Hepatocyte (in vitro differentiated cells): ENCODE data around the gene TP63. TPM values are rescaled to one million over a fixed set of nuclear protein-coding genes. Genes with fewer than 3 reads are reported as not detected.

Experiments used
- DNase-seq: peaks from one replicate; pipeline ENCODE4 v3.0.0-alpha.2; 2016; ENCODE audit warnings: low spot score
- H2AFZ ChIP-seq: fragments of 200-600 bp; sonication (generic); 2 replicates; pipeline ENCODE4 v1.6.0; 2016; ENCODE audit warnings: antibody characterized with exemption, mild to moderate bottlenecking
- H3K27ac ChIP-seq: fragments of 200-600 bp; sonication (generic); 2 replicates; pipeline ENCODE4 v1.5.1; 2016; ENCODE audit warnings: mild to moderate bottlenecking
- H3K27me3 ChIP-seq: fragments of 200-600 bp; sonication (generic); 2 replicates; pipeline ENCODE4 v1.6.1; 2016
- H3K36me3 ChIP-seq: fragments of 200-600 bp; sonication (generic); replicated peaks from 2 replicates; pipeline ENCODE4 v1.5.1; 2016; ENCODE audit warnings: low read depth; ENCODE audit not compliant: insufficient read depth
- H3K4me1 ChIP-seq: fragments of 200-600 bp; sonication (generic); 2 replicates; pipeline ENCODE4 v1.5.1; 2016; ENCODE audit warnings: mild to moderate bottlenecking, moderate library complexity; ENCODE audit not compliant: insufficient read depth
- H3K4me2 ChIP-seq: fragments of 200-600 bp; sonication (generic); 2 replicates; pipeline ENCODE4 v1.6.0; 2016
- H3K4me3 ChIP-seq: fragments of 200-600 bp; sonication (generic); 2 replicates; pipeline ENCODE4 v1.5.1; 2016; ENCODE audit warnings: mild to moderate bottlenecking
- H3K79me2 ChIP-seq: fragments of 200-600 bp; sonication (generic); 2 replicates; pipeline ENCODE4 v1.6.0; 2017; ENCODE audit warnings: mild to moderate bottlenecking
- H3K9me2 ChIP-seq: fragments of 200-600 bp; sonication (generic); replicated peaks from 2 replicates; pipeline ENCODE4 v1.6.0; 2017; ENCODE audit warnings: mild to moderate bottlenecking; ENCODE audit not compliant: insufficient read depth
- H3K9me3 ChIP-seq: fragments of 200-600 bp; sonication (generic); 2 replicates; pipeline ENCODE4 v1.5.1; 2016; ENCODE audit warnings: low read depth, mild to moderate bottlenecking
- H4K20me1 ChIP-seq: fragments of 200-600 bp; sonication (generic); 2 replicates; pipeline ENCODE4 v1.6.0; 2016; ENCODE audit warnings: mild to moderate bottlenecking; ENCODE audit not compliant: insufficient read depth, poor library complexity, severe bottlenecking
- CTCF ChIP-seq: fragments of 200-600 bp; sonication (generic); IDR thresholded peaks from 2 replicates; pipeline ENCODE4 v1.5.1; 2016; ENCODE audit warnings: antibody characterized with exemption, mild to moderate bottlenecking; ENCODE audit not compliant: poor library complexity
- EZH2 ChIP-seq: fragments of 200-600 bp; sonication (generic); IDR thresholded peaks from 2 replicates; pipeline ENCODE4 v1.6.1; 2016; ENCODE audit warnings: antibody characterized with exemption, mild to moderate bottlenecking, borderline replicate concordance
- EZH2phosphoT487 ChIP-seq: fragments of 200-600 bp; sonication (generic); IDR thresholded peaks from one replicate; pipeline ENCODE4 v1.6.1; 2018; ENCODE audit warnings: antibody characterized with exemption, mild to moderate bottlenecking, low read depth, moderate library complexity; ENCODE audit not compliant: unreplicated experiment, severe bottlenecking
- WGBS: methylation state at CpG from one replicate; pipeline ENCODE4 v1.1.6; 2016; ENCODE audit warnings: low lambda C conversion rate; ENCODE audit errors: missing lambda C conversion rate; 5-methylcytosine and 5-hydroxymethylcytosine counted together
- polyA plus RNA-seq: library from polyadenylated mRNA; unstranded; fragments of >200 nt; fragmentation: Nextera tagmentation; extraction: Ambion mirVana; gene quantifications from 2 replicates; pipeline ENCODE4 v1.2.1, GENCODE V29; 2016
- total RNA-seq: library from RNA; depleted of rRNA; stranded (reverse); fragments of >200 nt; gene quantifications from 2 replicates; pipeline ENCODE4 v1.2.3, GENCODE V29; 2014

Gene TP63
- total and polyA plus RNA-seq, 2 experiments from 2014 or later, result 1.9 to 2.4 TPM

GRCh38 chr3:189863031-189863430 is 231.8 kb downstream of the TP63 start:
- Histone ChIP-seq H4K20me1 (no peaks in the 10 kb centered on the region), H3K27ac (no peak overlapping the region), H2AFZ (no peak overlapping the region), H3K79me2 (no peaks in the 10 kb centered on the region), H3K4me3 (no peak overlapping the region), H3K27me3 (no peaks in the 10 kb centered on the region), H3K4me1 (no peaks in the 10 kb centered on the region), H3K9me2 (no peaks in the 10 kb centered on the region), H3K36me3 (no peaks in the 10 kb centered on the region), H3K4me2 (no peak overlapping the region), H3K9me3 (no peaks in the 10 kb centered on the region)
- DNase-seq, result no peak
- 84% methylated on average over 3 of the region's 3 CpGs for WGBS
- no peak for TF ChIP-seq EZH2phosphoT487
- no peak for TF ChIP-seq CTCF
- no peak for TF ChIP-seq EZH2

DNA sequence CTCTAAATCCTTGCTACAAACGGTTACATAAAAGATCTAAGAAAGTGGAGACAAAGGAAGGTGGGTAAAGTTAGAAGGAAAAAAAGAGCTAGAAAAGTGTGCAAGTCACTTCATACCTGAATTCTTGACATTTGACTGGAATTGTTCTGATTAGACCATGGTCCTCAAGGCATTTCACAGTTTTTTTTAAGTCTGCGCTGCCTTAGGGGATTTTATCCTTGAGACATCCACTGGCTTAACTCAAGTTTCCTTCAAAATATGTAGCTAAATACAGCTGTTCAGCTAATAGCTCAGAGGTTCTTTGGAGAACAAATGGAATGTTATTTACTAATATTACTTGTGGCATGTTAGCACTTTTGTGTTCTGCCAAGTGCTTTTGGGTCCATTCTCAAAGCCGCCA is 236.9 kb downstream of the TP63 start:
- Histone ChIP-seq H3K36me3 (no peaks in the 10 kb centered on the region), H3K4me2 (no peak overlapping the region), H4K20me1 (no peaks in the 10 kb centered on the region), H3K4me3 (no peak overlapping the region), H3K9me2 (no peaks in the 10 kb centered on the region), H3K27ac (no peak overlapping the region), H2AFZ (no peak overlapping the region), H3K9me3 (no peaks in the 10 kb centered on the region), H3K27me3 (no peaks in the 10 kb centered on the region), H3K4me1 (no peaks in the 10 kb centered on the region), H3K79me2 (no peaks in the 10 kb centered on the region)
- TF ChIP-seq EZH2 (no peak), CTCF (no peak), EZH2phosphoT487 (no peak)
- 93% methylated on average over 3 of the region's 3 CpGs for WGBS
- DNase-seq, result no peak

DNA sequence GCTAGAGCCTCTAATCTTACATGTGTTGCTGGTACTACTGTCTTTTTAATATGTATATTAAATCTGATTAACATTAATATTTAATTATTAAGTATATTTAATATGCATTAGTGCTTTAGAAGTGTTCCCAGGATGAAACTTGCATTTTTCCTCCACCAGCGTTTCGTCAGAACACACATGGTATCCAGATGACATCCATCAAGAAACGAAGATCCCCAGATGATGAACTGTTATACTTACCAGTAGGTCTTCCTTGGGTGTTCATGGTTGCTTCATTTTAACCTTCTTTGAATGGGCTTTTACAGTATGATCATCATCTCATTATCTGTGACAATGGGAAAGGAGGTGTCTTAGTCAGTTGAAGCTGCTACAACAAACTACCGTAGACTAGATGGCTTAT is 238.0 kb downstream of the TP63 start:
- 94% methylated on average over 4 of the region's 4 CpGs for WGBS
- H3K36me3 ChIP-seq, result no peaks in the 10 kb centered on the region
- H3K4me3 ChIP-seq, result no peak overlapping the region
- H3K4me1 ChIP-seq, result no peaks in the 10 kb centered on the region
- no peak for DNase-seq
- H3K4me2 ChIP-seq, result no peak overlapping the region
- H3K27ac ChIP-seq, result no peak overlapping the region
- TF ChIP-seq EZH2phosphoT487 (no peak), EZH2 (no peak), CTCF (no peak)
- H2AFZ ChIP-seq, result no peak overlapping the region
- no peaks in the 10 kb centered on the region for H3K9me2 ChIP-seq
- H3K27me3 ChIP-seq, result no peaks in the 10 kb centered on the region
- no peaks in the 10 kb centered on the region for H4K20me1 ChIP-seq
- H3K79me2 ChIP-seq, result no peaks in the 10 kb centered on the region
- H3K9me3 ChIP-seq, result no peaks in the 10 kb centered on the region

- TF ChIP-seq EZH2phosphoT487, result no peak
- TF ChIP-seq EZH2, result no peak
- TF ChIP-seq CTCF, result no peak
- Histone ChIP-seq H3K9me2 (no peaks in the 10 kb centered on the region), H3K9me3 (no peaks in the 10 kb centered on the region), H3K27me3 (no peaks in the 10 kb centered on the region), H3K4me3 (no peak overlapping the region), H2AFZ (no peak overlapping the region), H3K4me1 (no peaks in the 10 kb centered on the region), H3K27ac (no peak overlapping the region), H3K79me2 (no peaks in the 10 kb centered on the region), H3K36me3 (no peaks in the 10 kb centered on the region), H3K4me2 (no peak overlapping the region), H4K20me1 (no peaks in the 10 kb centered on the region)
- 90% methylated on average over 2 of the region's 2 CpGs for WGBS
- DNase-seq, result no peak
These were observed 240.2 kb downstream of the TP63 start for GRCh38 chr3:189871418-189871817.
